ENCODE results near the gene KBTBD6. TPM values are rescaled to one million over a fixed set of nuclear protein-coding genes. Genes with fewer than 3 reads are reported as not detected.

KBTBD6 gene
- total and polyA plus RNA-seq, 2 of the 8 experiments (the other 6 are each of a cell fraction or from before 2014, with no cell fraction given): 4.5 to 11.3 TPM

- Histone ChIP-seq H3K4ac (replicated peaks; ENCODE audit: insufficient read length, low read depth, low read length) (no peak overlapping the region), H3K4me3 (ENCODE audit: extremely low read depth in 1 of 4, insufficient read depth in 2 of 4, low read depth in 3 of 4, low read length in 4 of 4) (no peak overlapping the region), H3K23me2 (ENCODE audit: low read depth, low read length) (no peaks in the 10 kb centered on the region), H3K79me2 (ENCODE audit: control insufficient read depth in 1 of 2, insufficient read depth in 2 of 2, low read length in 2 of 2) (no peaks in the 10 kb centered on the region), H3K14ac (ENCODE audit: insufficient read length) (no peak overlapping the region), H3K79me1 (ENCODE audit: low read depth, low read length) (no peaks in the 10 kb centered on the region), H3K18ac (ENCODE audit: extremely low read depth, low read length) (0 out of 2 replicates have a peak overlapping the region, but pooled peaks have one; percentile 1), H3K4me1 (replicated peaks in 1 of 4; ENCODE audit: control insufficient read depth in 3 of 4, insufficient read depth in 4 of 4, low read length in 3 of 4) (peaks cover 0 to 6% (median 0%) of the 10 kb centered on the region in 4 experiments; a peak in 1 of 7 replicates), H2BK12ac (ENCODE audit: low read depth, low read length) (no peak overlapping the region), H3K36me3 (ENCODE audit: control insufficient read depth in 2 of 4, insufficient read depth in 4 of 4, low read length in 3 of 4) (no peaks in the 10 kb centered on the region), H3K9ac (replicated peaks in 1 of 4; ENCODE audit: extremely low read depth in 1 of 4, low read depth in 3 of 4, low read length in 3 of 4) (no peak overlapping the region), H4K20me1 (replicated peaks in 1 of 2; ENCODE audit: control insufficient read depth in 1 of 2, insufficient read depth in 2 of 2, low read length in 2 of 2) (no peaks in the 10 kb centered on the region), H4K8ac (ENCODE audit: extremely low read depth, insufficient read depth, low read length) (no peak overlapping the region; the same call in 1 of the 2 replicates), H2AFZ (ENCODE audit: low read length) (peak overlapping the region; percentile 11; the same call in 1 of the 2 replicates), H3K23ac (ENCODE audit: insufficient read length) (no peak overlapping the region), H3K9me3 (ENCODE audit: insufficient read depth in 2 of 2, low read depth in 1 of 2, low read length in 1 of 2) (no peaks in the 10 kb centered on the region), H3K27me3 (replicated peaks in 1 of 4; ENCODE audit: control insufficient read depth in 3 of 4, extremely low read depth in 1 of 4, insufficient read depth in 3 of 4, low read length in 3 of 4) (no peaks in the 10 kb centered on the region), H2BK120ac (replicated peaks; ENCODE audit: low read depth, low read length) (no peak overlapping the region), H3K56ac (replicated peaks; ENCODE audit: insufficient read length, low read depth, low read length) (no peak overlapping the region), H2BK15ac (ENCODE audit: low read length) (no peak overlapping the region), H2AK5ac (ENCODE audit: low read depth, low read length) (no peak overlapping the region), H4K91ac (replicated peaks; ENCODE audit: insufficient read length, low read length) (no peak overlapping the region), H2BK20ac (ENCODE audit: low read length) (no peak overlapping the region), H2BK5ac (ENCODE audit: low read depth, low read length) (0 out of 2 replicates have a peak overlapping the region, but pooled peaks have one; percentile 18), H3K27ac (ENCODE audit: low read depth, low read length) (no peak overlapping the region), H4K5ac (ENCODE audit: insufficient read length, low read depth, low read length) (no peak overlapping the region), H3K4me2 (ENCODE audit: insufficient read depth in 1 of 2, low read depth in 2 of 2, low read length in 2 of 2) (peak overlapping the region in 1 of 2 experiments; percentile 23; a peak in 2 of 4 replicates)
- no peak for FAIRE-seq
- CTCF ChIA-PET (ENCODE audit: partially characterized antibody): interaction anchor here (0.6 to 2.3 kb wide), 3 partner anchors 9 to 1614 kb away, joined by 3 to 7 read pairs (median 6); no protein-coding TSS in a partner anchor
- POLR2A ChIA-PET (ENCODE audit: partially characterized antibody): interaction anchor here (0.6 to 2.5 kb wide), 13 partner anchors 9 to 97 kb away, joined by 3 to 9 read pairs (median 4); partner anchors contain the start of genes KBTBD7 and WBP4
- 63% methylated on average over 7 of the region's 7 CpGs; no CpG with 5 or more reads in 1 of the 2 experiments for WGBS, 2 experiments (ENCODE audit: extremely low coverage in 1 of 2, insufficient coverage in 1 of 2, insufficient read length in 1 of 2, insufficient replicate concordance in 2 of 2, low coverage in 1 of 2, low lambda C conversion rate in 2 of 2, missing lambda C conversion rate in 1 of 2)
- peak in 1 of 2 experiments; percentile 56 for DNase-seq (ENCODE audit: low read depth in 1 of 2, low spot score in 2 of 2)
- TF ChIP-seq SP2 (IDR thresholded peaks at IDR 0.05; ENCODE audit: low read length) (no peak), KDM1A (IDR thresholded peaks at IDR 0.05; ENCODE audit: borderline replicate concordance, low read length) (no peak), CHD2 (IDR thresholded peaks at IDR 0.05; ENCODE audit: low read length) (no peak), KDM5A (IDR thresholded peaks at IDR 0.05; ENCODE audit: low read length) (no peak), POLR2A (IDR thresholded peaks at IDR 0.05; ENCODE audit: control extremely low read depth in 1 of 2, low read depth in 2 of 2, low read length in 2 of 2) (peak in 1 of 2 experiments; percentile 57; a peak in 1 of 3 replicates), CBX5 (IDR thresholded peaks at IDR 0.05; ENCODE audit: low read depth, low read length) (no peak), EZH2 (IDR thresholded peaks at IDR 0.05; ENCODE audit: low read depth, low read length, severe bottlenecking) (no peak), POLR2AphosphoS5 (IDR thresholded peaks at IDR 0.05; ENCODE audit: low read depth, low read length) (peak; percentile 32; the same call in 1 of the 2 replicates), ATF2 (IDR thresholded peaks at IDR 0.05; ENCODE audit: low read length) (no peak), GABPA (IDR thresholded peaks at IDR 0.05; ENCODE audit: borderline replicate concordance, insufficient read depth, low read length) (no peak)
- TF ChIP-seq, protein P1, sequence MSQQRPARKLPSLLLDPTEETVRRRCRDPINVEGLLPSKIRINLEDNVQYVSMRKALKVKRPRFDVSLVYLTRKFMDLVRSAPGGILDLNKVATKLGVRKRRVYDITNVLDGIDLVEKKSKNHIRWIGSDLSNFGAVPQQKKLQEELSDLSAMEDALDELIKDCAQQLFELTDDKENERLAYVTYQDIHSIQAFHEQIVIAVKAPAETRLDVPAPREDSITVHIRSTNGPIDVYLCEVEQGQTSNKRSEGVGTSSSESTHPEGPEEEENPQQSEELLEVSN (IDR thresholded peaks at IDR 0.05): peak; percentile 12; the same call in 1 of the 2 replicates
Measured at GRCh38 chr13:41107584-41108014, 25.0 kb downstream of the KBTBD6 start.

Measured in H1 (cell line).